NT2/D1 (cell line): Measurements from ENCODE around the gene CTAGE1.

Experiments used
- SUZ12 ChIP-seq: IDR thresholded peaks from 2 replicates; pipeline ENCODE4 v1.6.1; 2011; ENCODE audit not compliant: insufficient read length, insufficient read depth; ENCODE audit errors: extremely low read depth
- YY1 ChIP-seq: IDR thresholded peaks from 2 replicates; pipeline ENCODE4 v1.6.1; 2011; ENCODE audit not compliant: insufficient read length, insufficient read depth
- ZNF274 ChIP-seq: IDR thresholded peaks from 2 replicates; pipeline ENCODE4 v1.6.1; 2011; ENCODE audit warnings: mild to moderate bottlenecking, low read depth, low read length

GRCh38 chr18:22409445-22409844 lies 8.3 kb downstream of the CTAGE1 start:
- no peak for TF ChIP-seq YY1
- TF ChIP-seq ZNF274: no peak
- no peak for TF ChIP-seq SUZ12
